ENCODE measurements around the gene DNAJC10. TPM values are rescaled to one million over a fixed set of nuclear protein-coding genes. Genes with fewer than 3 reads are reported as not detected.

DNAJC10 gene
- polyA plus RNA-seq, 1 donor (not counting 4 experiments of a cell fraction or from before 2014, with no cell fraction given) = 92.6 TPM

DNA sequence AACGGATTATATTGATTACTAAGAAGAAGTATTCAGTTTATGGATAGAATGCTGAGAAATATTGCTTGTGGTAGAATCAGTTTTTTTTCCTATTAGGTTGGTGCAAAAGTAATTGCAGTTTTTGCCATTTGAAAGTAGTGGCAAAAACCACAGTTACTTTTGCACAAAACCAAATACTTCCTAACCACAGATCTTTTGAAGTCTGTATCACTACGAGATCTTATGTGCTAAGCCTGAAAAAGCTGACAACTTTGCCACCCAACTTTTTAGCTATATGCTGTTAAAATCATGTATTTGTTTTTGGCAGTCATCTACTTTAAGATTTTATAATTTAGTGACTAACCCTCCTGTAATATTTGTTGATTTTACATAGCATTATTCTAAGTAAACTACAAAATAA, 24.6 kb downstream of the DNAJC10 start:
- Histone ChIP-seq H3K27ac (ENCODE audit: control insufficient read depth, insufficient read depth, low read length) (no peak overlapping the region), H3K27me3 (ENCODE audit: control insufficient read depth, extremely low read depth, insufficient read depth, low read length) (no peaks in the 10 kb centered on the region), H2AFZ (ENCODE audit: control insufficient read depth, low read length) (no peak overlapping the region), H3K9me3 (ENCODE audit: control insufficient read depth, low read depth, low read length) (no peaks in the 10 kb centered on the region), H3K9me1 (ENCODE audit: control insufficient read depth, extremely low read depth, insufficient read depth, low read length) (no peaks in the 10 kb centered on the region), H3K36me3 (ENCODE audit: control insufficient read depth in 2 of 2, extremely low read depth in 1 of 2, insufficient read depth in 2 of 2, low read length in 2 of 2) (peaks cover 5 to 6% of the 10 kb centered on the region in 2 experiments), H3K4me2 (ENCODE audit: control insufficient read depth, extremely low read depth, insufficient read depth, low read depth, low read length) (no peak overlapping the region), H4K20me1 (ENCODE audit: control insufficient read depth, extremely low read depth, insufficient read depth, low read length) (no peaks in the 10 kb centered on the region), H3K4me3 (ENCODE audit: control insufficient read depth in 2 of 3, extremely low read depth in 1 of 3, insufficient read depth in 2 of 3, low read depth in 1 of 3, low read length in 3 of 3) (no peak overlapping the region), H3K4me1 (ENCODE audit: control insufficient read depth, extremely low read depth, insufficient read depth, low read length) (no peaks in the 10 kb centered on the region), H3K79me2 (ENCODE audit: control insufficient read depth, insufficient read depth, low read length) (no peaks in the 10 kb centered on the region), H3K9ac (ENCODE audit: control insufficient read depth, extremely low read depth, insufficient read depth, low read length) (no peak overlapping the region)
- DNase-seq (ENCODE audit: low read depth, low spot score) = no peak
- no peak for FAIRE-seq
- dilution Hi-C loops (cut with MboI; ENCODE audit: extremely low pct_ligation_motif_present, low sequenced_read_pairs) = no loop called here
- TF ChIP-seq, protein P1, sequence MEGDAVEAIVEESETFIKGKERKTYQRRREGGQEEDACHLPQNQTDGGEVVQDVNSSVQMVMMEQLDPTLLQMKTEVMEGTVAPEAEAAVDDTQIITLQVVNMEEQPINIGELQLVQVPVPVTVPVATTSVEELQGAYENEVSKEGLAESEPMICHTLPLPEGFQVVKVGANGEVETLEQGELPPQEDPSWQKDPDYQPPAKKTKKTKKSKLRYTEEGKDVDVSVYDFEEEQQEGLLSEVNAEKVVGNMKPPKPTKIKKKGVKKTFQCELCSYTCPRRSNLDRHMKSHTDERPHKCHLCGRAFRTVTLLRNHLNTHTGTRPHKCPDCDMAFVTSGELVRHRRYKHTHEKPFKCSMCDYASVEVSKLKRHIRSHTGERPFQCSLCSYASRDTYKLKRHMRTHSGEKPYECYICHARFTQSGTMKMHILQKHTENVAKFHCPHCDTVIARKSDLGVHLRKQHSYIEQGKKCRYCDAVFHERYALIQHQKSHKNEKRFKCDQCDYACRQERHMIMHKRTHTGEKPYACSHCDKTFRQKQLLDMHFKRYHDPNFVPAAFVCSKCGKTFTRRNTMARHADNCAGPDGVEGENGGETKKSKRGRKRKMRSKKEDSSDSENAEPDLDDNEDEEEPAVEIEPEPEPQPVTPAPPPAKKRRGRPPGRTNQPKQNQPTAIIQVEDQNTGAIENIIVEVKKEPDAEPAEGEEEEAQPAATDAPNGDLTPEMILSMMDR (optimal IDR thresholded peaks at IDR 0.05 in 1 of 3, IDR thresholded peaks at IDR 0.05 in 1 of 3, conservative IDR thresholded peaks at IDR 0.05 in 1 of 3; ENCODE audit: extremely low read depth in 1 of 3, insufficient read depth in 2 of 3, low read length in 3 of 3) = no peak
- no peak for TF ChIP-seq EZH2 (IDR thresholded peaks at IDR 0.05; ENCODE audit: low read length)

DNA sequence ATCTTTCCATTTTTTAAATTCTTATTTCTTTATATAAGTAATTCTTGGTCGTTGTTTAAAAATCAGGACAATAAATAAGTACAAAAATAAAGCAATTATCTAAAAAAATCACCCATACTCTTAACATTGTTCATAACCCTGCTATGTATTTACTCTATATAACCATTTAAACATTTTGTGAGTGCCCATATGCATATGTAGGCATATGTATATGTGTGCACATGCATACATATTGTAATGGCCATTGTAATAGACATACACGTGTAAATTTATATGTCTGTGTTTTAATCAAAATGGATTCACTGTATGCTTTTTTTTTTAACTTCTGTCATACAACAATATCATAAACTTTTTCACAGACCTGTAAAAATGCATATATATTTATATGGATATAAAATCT, 25.6 kb downstream of the DNAJC10 start:
- Histone ChIP-seq H3K4me1 (ENCODE audit: control insufficient read depth, extremely low read depth, insufficient read depth, low read length) (no peaks in the 10 kb centered on the region), H3K9ac (ENCODE audit: control insufficient read depth, extremely low read depth, insufficient read depth, low read length) (no peak overlapping the region), H3K9me1 (ENCODE audit: control insufficient read depth, extremely low read depth, insufficient read depth, low read length) (no peaks in the 10 kb centered on the region), H3K27ac (ENCODE audit: control insufficient read depth, insufficient read depth, low read length) (no peak overlapping the region), H3K36me3 (ENCODE audit: control insufficient read depth in 2 of 2, extremely low read depth in 1 of 2, insufficient read depth in 2 of 2, low read length in 2 of 2) (peaks cover 5 to 6% of the 10 kb centered on the region in 2 experiments), H3K27me3 (ENCODE audit: control insufficient read depth, extremely low read depth, insufficient read depth, low read length) (no peaks in the 10 kb centered on the region), H3K9me3 (ENCODE audit: control insufficient read depth, low read depth, low read length) (no peaks in the 10 kb centered on the region), H4K20me1 (ENCODE audit: control insufficient read depth, extremely low read depth, insufficient read depth, low read length) (no peaks in the 10 kb centered on the region), H2AFZ (ENCODE audit: control insufficient read depth, low read length) (no peak overlapping the region), H3K4me2 (ENCODE audit: control insufficient read depth, extremely low read depth, insufficient read depth, low read depth, low read length) (no peak overlapping the region), H3K4me3 (ENCODE audit: control insufficient read depth in 2 of 3, extremely low read depth in 1 of 3, insufficient read depth in 2 of 3, low read depth in 1 of 3, low read length in 3 of 3) (no peak overlapping the region), H3K79me2 (ENCODE audit: control insufficient read depth, insufficient read depth, low read length) (no peaks in the 10 kb centered on the region)
- dilution Hi-C loops (cut with MboI; ENCODE audit: extremely low pct_ligation_motif_present, low sequenced_read_pairs) = no loop called here
- DNase-seq (ENCODE audit: low read depth, low spot score) (no peak), FAIRE-seq (no peak)
- TF ChIP-seq EZH2 (IDR thresholded peaks at IDR 0.05; ENCODE audit: low read length) = no peak
- TF ChIP-seq, protein P1 (optimal IDR thresholded peaks at IDR 0.05 in 1 of 3, IDR thresholded peaks at IDR 0.05 in 1 of 3, conservative IDR thresholded peaks at IDR 0.05 in 1 of 3; ENCODE audit: extremely low read depth in 1 of 3, insufficient read depth in 2 of 3, low read length in 3 of 3) = no peak
